CD4-positive, alpha-beta T cell treated with Interleukin-17A for 4 hours (primary cell): ENCODE data around the gene THAP4.

Experiments
- DNase-seq: peaks from one replicate; pipeline ENCODE4 v3.0.0-alpha.2; 2020; ENCODE audit warnings: mixed read lengths

The THAP4 gene

DNA sequence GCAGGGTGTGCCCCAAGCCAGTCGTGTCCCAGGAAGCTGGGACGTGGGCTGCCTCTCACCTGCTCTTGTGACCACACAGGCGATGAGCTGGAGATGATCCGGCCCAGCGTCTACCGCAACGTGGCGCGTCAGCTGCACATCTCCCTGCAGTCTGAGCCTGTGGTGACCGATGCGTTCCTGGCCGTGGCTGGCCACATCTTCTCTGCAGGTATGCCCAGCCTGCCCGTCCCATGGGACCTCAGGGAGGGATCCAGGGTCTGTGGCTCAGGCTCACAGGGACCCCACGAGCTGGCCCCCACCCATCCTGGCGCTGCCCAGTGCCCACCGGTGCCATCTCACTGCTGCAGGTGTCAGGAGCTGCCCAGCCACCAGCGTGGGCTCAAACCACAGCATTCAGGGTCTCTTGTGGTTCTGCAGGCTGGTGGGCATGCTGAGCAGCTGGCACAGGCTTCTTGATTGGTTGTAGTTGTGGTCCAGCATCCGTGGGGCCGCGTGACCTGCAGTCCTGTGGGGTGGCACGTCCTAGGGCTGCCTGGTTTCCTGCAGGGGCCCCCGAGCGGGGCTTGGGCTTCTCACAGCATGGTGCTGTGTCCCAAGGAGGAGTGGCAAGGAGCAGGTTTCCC, 74.6 kb downstream of the THAP4 start:
- no peak for DNase-seq

DNA sequence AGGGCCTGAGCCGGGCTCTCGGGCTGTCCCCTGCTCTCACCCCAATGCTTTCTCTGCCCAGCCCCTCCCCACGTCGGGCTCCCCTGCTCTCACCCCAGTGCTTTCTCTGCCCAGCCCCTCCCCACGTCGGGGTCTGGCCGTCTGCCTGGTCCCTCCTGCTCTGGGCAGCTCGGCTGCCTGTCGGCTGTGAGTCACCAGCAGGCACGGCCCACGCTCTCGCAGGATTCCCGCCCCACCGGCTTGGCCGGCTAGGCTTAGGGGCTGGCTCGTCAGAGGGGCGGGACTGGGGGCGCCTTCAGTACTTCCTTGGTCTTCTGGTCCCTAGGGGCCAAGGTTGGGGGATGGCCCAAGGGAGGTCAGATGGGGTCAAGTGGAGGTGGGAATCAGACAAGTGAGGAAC, 75.1 kb downstream of the THAP4 start:
- DNase-seq: no peak

DNA sequence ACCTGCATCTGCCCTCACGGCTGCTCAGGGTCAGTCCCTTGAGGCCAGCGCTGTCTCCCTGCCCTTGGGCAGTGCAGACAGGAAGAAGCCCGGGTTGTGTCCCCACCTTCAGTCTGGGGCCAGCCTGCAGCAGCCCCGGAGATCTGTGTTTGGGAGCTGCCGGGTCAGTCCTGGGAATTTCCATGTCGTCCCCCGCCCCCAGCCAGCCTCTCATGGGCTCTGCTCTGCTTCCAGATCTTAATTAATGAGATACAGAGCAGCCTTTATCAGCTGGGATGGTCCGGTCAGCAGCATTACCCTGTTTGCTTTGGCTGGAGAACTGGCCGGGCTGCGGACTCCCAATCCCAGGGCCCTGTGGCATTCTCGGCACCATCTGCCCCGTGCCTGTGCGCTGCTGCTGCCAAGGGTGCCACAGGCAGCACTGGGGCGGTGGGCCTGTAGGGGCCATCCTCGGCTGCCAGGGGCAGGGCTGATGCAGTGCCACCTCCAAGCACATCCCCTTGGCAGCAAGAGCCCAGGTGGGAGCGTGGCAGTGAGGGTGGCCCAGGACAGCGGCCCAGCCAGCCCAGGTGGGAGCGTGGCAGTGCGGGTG, 76.0 kb downstream of the THAP4 start:
- DNase-seq: no peak

DNA sequence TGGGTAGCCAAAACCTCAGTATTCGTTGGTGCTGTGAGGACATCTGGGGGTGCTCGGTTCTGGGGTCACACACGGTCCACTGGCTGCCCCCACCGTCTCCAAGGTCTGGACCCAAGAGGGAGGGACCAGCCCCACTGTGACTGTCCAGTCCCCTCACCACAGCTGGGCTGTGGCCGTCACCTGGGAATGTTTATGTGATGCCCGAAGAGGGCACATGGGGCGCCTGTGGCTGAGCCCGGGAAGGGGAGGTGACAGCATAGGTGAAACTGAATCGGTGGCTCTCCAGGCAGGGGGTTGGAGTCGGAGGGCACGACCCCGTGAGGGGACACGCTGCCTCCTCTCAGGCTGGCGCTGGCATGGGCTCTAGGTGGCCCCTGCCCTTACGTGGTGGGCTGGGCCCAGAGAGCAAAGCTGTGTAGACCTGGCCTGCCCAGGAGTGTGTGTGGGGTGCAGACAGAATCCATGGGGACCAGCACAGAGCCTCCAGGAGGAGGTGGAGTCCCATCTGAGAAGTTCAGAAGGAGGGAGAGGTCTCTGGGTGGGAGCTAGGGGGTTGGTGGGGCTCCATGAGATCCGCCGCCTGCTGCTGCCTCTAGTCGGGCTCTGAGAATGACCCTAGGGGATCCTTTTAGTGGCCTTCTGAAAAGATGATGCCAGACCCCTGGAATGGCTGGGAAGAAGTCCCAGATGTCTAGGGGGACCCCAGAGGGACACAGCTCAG, 76.6 kb downstream of the THAP4 start:
- no peak for DNase-seq

DNA sequence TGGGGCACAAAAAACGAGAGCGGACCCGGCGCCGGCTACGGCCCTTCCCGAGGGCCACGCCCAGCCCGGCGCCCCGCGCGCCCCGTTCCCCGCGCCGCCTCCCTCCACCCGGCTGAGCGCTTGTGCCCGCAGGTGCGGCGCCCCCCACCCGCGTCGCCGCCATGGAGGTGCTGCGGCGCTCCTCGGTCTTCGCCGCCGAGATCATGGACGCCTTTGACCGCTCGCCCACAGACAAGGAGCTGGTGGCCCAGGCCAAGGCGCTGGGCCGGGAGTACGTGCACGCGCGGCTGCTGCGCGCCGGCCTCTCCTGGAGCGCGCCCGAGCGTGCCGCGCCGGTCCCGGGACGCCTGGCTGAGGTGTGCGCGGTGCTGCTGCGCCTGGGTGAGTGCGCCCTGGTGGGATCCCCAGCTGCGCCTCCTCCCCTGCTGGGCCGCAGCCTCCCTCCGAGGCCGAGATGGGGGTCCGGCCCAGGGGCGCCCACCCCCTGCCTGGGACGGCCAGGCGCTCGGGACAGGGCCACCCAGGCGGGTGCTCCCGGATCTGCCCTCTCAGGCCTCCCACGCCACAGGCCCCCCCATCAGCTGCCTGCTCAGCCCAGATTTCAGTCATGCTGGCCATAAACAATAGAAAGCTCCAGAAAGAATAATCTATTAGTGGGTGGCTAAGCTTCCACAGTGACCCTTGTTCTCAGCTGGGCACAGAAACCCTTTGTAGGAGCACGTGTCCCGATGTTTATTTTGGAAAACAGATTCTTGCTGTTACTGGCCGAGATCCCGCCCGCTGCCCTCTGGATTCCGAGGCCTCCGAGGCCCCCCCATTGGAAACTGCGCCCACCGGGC, 77.4 kb downstream of the THAP4 start:
- no peak for DNase-seq

DNA sequence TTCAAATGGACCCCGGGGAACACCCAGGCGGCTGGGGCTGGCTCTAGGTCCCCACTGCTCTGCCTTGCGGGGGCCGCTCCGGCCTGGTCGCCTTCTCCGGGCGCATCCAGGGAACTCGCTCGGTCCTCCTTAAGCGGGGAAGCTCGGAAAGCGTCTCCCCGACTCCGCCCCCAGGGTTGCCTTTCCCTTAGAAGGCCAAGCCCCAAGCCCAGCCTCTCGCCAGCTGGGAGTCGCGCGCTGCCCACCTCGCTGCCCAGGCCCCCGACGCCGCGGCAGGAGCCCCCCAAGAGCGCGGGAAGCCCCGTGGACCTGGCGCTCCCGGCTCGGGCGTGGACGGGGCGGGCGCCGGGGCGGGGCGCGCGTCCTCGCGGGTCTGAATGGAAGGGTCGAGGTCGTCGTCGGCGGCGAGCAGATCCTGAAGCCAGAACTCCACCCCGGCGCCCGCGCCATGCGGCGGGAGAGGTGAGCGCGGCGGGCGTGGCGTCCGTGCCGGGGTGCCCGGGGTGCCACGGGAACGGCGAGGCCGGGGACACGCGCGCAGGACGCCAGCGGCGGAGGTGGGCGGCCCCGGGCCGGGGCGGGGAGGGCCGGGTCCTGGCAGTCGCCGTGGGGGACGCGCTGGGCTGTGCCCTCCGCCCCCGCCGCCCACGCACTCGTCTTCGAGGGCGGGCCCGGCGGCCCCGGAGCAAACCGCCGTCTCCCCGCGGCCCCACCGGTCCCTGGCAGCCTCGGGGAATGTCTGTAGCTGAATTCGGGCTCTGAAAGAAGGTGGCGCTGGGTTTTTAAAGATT, 78.2 kb downstream of the THAP4 start, which contains the start of gene BOK:
BOK (plus strand) TSS at position 214 of the 791 bp plus-strand sequence. CDS start 739 bp downstream, outside the sequence.
- peak; percentile 6 for DNase-seq

DNA sequence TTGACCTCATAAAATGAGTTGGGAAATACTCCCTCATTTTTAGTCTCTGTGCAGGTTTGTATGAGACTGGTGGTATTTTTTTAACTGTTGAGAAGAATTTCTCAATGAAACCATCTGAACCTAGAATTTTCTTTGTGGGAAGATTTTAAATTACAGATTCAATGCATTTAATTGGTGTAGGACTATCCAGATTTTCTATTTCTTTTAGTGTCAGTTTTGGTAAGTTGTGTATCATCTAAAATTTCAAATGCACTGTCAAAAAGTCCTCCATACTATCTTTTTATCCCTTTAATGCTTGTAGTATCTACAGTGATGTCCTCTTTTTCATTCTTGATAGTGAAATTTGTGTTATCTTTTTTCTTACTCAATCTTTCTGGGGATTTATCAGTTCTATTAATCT, 80.2 kb downstream of the THAP4 start:
- DNase-seq: no peak

DNA sequence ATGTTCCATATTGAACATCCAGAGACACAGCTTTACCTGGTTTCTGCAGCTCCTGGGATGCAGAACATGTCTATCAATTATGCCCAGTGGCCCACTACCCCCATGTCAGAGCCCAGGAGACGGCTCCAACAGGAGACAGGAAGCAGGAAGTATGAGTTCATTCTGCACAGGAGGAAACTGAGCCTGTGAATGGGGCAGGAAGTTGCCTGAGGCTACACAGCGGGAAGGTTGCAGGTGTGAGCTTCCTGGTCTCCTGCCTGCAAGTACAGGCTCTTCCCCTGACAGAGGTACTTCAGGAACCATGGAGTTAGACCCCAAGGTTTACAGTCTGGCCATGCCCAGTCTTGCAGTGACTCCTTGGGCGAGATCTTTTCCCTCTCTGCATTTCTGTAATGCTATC, 81.2 kb downstream of the THAP4 start:
- no peak for DNase-seq

DNA sequence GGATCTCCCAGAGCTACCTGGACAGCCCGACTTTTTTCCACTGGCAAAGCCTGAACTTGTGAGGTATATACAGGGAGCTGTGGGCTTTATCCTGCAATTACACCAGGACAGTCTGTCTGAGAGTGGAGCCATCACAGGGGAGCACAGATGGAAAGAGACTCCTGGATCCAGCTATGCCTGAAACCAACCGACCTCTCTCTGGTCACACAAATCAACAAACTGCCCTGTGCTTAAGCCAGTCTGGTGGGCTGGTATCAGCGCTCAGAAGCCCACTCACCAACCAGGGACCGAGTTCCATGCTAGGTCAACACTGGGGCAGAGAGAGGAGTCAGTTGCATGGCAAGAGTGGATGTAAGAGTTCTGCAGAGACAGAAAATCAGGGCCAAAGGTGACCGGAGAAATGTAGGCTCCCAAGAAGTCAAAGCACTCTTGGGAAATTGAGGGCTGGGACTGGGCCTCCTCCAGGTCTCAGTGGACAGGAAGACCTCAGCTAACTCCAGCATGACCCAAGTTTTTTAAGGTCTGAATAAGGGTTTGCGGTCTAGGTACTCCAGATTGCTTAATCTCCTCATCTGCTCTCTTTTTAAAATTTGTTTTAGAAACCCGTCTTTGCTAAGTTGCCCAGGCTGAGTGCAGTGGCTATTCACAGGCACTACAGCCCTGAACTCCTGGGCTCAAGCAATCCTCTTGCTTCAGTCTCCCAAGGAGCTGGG, 82.2 kb downstream of the THAP4 start:
- no peak for DNase-seq

DNA sequence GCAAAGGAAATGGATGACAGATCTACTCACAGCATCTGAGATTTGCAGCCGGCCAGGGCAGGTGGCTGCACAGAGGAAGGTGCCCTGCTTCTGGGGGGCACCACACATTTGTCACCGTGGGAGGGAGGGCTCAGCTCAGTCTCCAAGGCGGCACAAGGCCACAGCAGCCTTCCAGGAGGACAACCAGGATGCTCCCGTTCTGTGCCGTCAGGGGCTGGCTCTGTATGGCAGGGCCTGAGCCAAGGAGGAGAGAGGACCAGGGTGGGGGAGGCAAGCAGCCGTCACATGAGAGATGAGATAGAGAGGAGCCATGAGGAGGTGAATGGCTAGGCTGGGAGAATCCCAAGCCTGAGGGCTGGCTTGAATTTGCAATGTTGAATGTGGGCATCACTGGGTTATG, 83.0 kb downstream of the THAP4 start:
- no peak for DNase-seq

DNA sequence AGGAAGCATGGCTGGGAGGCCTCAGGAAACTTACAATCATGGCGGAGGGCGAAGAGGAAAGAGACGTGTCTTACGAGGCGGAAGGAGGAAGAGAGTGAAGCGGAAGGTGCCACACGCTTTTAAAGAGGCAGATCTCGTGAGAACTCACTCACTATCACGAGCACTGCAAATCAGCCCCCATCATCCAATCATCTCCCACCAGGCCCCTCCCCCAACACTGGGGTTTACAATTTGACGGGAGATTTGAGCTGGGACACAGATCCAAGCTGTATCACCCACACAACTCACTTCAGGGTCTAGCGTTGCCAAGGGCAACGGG, 83.5 kb downstream of the THAP4 start:
- no peak for DNase-seq

DNA sequence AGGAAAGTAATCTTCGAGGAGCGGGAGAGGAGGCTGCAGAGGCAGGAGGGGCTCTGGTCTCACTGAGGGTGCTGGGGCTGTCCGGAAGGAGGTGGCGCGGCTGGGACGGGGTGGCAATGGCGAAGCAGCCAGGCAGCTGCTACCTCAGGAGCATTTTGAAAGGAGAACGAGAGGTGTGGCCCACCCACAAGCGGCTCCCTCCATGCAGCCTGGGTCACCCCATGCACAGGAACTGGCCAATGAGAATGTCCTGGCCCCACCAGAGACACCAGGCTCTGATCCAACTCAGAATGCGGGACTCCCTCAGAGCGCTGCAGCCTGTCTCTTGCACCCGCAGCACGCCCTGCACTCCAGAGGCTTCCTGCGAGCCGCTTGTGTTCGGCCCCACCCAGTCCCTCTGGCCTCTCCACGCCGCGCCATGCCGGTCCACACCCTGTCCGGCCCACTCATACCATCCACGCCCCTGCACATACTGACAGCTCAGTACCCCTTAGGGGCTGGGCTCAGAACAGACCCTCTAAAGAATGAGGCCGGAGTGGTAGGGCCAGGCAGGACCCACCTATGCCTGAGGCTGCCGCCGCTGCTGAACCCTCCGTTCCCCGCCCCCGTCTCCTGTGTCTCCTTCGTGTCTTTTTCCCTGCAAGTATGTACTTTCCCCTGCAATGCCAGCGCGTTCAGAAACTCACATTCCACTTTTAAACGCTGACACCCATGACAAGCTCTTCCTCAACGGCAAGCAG, 84.8 kb downstream of the THAP4 start:
- no peak for DNase-seq

DNA sequence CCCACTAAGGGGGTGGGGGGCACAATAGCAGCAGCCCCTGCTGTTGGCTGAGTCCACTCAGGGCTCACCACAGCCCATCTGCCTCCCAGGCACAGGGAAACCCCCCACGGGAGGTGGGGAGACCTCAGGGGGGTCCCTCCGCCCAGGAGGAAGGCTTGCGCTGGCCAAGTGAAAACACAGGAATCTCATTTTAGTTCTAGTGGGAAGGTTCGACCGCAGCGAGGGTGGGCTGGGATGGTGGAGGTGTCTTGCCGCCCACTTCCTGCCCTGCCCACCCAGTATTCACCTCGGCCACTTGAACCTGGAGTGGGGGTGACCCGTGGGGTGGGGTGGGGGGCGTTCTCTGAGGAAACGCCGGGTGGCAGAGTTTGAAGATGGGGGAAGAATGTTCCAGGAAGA, 85.4 kb downstream of the THAP4 start:
- no peak for DNase-seq

DNA sequence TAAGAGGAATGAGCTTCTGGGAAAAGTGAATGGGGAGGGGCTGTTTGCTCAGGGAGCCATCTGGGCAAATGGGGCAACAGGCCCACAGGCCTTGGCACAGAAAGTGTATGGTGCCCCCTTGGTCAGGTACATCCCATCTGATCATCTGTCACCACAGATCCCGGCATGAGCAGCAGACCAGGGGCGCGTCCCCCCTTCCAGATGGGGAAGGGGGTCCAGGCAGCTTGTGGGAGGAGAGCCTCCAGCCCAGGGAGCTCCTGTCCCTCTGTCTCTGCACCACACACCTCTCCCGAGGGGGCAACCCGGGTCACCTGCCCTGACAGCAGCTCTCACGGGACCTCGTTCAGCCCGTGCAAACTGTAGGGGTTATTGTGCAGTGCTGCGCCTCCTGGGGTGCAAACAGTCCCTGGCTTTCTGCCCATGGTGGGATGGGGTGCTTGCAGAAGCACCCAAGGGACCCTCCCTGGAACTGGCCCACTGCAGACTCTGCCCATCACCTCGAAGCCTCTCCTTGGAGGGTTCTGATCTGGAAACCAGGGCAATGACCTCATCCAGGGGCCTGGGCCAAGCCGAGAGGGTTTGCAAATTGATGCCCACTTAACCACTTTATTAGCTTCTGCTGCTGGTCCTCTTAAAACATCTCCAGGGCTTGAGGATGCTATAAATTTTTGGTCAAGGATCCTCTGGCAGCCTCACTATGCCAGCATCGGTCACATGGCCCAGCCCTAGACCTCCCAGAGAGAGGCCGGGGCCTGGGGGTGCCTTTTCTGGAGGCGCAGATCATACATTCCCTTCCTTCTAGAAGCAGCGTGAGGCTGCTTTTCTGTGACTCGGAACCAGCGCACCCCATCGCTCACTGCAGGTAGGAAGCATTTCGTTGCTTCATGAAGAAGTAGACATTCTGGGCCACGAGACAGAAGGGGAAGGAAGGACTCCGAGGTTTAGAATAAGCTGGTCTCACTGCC, 86.1 kb downstream of the THAP4 start:
- no peak for DNase-seq

DNA sequence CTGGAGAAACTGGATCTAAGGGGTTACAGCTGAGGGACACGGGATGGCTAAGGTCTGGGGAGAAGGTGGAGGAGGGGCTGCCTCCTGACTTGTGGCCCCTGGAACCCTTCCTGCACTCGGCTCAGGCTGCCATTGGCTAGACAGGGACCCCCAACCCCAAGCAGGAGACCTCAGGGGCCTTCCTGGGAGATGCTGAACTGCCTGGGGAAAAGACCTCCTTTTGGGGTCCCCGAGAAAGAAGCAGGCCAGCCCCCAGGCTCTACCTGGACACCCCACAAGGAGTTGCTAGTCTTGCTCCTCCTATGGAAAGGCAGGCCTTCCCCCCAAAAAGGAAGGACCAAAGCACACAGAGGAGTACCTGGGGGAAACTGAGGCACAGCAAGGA, 88.5 kb downstream of the THAP4 start:
- no peak for DNase-seq

DNA sequence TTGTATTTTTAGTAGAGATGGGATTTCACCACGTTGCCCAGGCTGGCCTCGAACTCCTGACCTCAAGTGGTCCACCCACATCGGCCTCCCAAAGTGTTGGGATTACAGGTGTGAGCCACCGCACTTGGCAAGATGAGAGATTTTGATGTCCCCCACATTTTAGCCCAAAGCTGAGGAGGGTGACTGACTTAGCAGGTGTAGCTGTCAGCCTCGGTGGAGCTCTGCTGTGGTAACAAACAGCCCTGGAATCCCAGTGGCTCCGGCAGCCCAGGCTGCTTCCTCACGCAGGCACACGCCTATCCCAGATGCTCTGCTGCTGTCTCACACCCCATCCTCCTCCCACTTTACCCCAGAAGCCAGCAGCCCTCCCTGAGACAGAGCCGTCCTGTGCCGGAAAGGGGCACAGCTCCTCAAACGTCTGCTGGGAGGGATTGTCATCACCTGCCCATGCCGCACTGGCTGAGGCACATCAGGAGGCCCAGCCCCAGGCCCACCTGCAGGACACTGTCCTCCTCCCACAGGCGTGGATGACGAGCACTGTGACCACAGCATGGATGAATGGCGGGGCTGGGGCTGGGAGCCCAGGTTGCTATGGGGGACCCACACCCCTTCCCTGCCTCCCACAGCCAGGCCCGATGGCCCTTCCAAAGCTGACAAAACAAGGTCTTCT, 89.0 kb downstream of the THAP4 start:
- DNase-seq: no peak

DNA sequence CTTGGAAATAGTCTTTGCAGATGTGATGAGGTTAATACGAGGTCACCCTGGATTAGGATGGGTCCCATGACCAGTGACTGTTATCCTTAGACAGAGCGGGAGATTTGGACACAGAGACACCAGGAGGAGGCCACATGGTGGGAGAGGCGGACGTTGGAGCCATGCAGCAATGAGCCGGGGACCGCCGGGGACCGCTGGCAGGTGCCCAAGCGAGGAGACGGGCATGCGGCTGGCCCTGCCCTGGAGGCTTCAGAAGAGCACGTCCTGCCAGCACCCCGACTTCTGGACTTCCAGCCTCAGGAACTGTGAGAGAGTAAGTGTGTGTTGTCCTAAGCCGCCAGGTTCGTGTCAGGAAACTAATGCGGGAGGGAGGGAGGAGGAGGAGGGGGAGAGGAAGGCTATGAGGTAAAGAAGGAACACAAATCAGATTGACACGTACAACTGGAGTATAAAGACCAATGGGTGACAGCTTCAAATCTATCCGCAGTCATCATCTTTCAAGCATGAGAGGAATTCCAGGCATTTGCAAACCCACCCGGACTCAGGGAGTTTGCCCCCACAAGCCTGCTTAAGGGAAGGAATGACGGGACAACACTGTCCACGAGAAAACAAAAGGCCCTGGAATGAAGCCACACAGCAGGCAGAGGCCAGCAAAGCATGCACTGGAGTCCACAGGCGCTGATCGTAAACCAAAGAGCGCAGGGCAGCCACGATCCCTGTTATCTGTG, 90.0 kb downstream of the THAP4 start:
- DNase-seq: no peak

DNA sequence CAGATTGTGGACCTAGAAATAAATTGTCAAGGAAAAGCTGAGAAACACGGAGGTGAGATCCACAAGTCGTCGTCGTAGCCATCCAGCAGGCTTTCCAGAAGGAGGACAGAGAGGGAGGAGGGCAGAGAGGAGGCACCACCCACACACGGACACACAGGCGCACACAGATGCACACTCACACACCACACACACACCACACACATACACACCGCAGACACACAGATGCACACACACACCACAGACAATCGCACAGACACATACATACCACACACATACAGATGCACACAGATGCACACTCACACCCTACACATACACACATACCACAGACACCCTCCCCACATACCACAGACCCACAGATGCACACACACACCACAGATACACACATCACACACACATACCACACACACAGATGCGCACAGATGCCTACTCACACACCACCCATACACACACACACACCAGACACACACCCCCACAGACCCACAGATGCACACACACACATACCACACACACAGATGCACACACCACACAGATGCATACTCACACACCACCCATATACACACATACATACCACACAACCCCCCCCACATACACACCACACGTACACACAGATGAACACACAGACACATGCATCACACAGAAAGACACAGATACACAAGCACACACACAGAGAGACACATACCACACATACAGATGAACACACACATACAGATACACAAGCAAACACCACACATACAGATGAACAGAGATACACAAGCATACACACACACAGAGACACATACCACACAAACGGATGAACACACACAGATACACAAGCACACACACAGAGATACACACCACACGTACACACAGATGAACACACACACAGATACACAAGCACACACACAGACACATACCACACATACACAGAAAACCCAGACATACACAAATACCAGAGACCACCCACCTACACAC, 91.2 kb downstream of the THAP4 start:
- no peak for DNase-seq
